GM10266 (cell line): ENCODE data around the gene CCDC73.

Experiments
- DNase-seq: peaks from one replicate; pipeline ENCODE4 v3.0.0; 2012; ENCODE audit errors: extremely low spot score
- CTCF ChIP-seq: IDR thresholded peaks from 2 replicates; pipeline ENCODE4 v1.5.1; 2012; ENCODE audit warnings: mild to moderate bottlenecking, low read depth; ENCODE audit not compliant: control insufficient read depth, insufficient read depth; ENCODE audit errors: missing control alignments

CCDC73 gene

GRCh38 chr11:32705309-32706033, 89.0 kb downstream of the CCDC73 start:
- no peak for DNase-seq
- TF ChIP-seq CTCF = no peak

GRCh38 chr11:32704775-32705174, 89.7 kb downstream of the CCDC73 start:
- DNase-seq = no peak
- TF ChIP-seq CTCF = no peak

DNA sequence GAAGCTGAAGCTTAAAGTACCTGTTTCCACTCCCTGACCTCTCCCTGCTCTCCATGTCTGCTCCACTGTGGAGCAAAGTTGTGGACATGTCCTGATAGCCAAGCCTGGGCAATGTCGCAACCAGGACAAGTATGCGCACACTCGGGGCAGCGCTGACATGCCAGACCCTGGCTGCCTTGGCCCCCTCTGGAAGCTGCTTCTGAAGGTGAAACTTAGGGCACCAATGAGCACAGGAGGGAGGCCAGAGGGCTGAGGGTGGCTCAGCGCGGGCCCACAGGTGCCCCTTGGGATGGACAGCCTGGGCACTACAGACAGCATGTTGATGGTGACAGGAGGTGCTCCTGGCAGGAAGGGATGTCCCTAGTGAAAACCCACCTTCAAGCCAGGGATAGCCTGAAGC, 90.2 kb downstream of the CCDC73 start:
- no peak for DNase-seq
- TF ChIP-seq CTCF = no peak

DNA sequence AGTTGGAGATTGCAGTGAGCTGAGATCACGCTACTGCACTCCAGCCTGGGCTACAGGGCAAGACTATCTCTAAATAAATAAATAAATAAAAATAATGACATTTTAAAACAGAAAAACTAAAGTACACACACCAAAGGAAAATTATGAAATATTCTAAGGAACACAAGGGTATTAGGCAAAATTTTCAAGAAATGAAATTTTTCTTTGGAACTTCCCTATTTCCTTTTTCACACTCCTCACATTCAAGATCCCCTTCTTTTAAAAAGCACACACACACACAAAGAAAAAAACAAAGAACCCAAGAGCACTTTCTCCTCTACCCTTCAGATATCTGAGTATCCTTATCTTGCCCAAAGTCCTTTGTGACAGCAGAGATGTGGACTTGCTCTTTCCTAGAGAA, 92.8 kb downstream of the CCDC73 start:
- no peak for DNase-seq
- TF ChIP-seq CTCF = no peak

DNA sequence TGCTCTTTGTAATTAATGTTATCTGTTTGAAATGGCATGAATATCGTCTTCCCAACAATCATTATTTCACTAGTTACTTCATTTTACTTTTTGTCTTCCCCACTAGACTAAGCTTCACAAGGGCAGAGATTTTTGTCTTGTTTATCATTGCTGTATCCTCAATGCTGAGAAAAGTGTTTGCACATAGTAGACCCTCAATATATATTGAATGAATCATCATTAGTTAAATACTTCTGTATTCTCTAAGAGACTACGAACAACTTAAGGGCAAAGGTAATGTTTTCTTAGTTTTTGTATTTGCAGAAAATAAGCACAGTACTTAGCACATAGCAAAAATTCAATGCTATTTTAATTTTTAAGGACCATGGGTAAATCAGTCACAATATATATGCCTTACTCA, 95.9 kb downstream of the CCDC73 start:
- DNase-seq = no peak

GRCh38 chr11:32671051-32671450, 123.4 kb downstream of the CCDC73 start:
- no peak for TF ChIP-seq CTCF
- DNase-seq = no peak

More for the DNA sequence above, 95.9 kb downstream of the CCDC73 start:
- no peak for TF ChIP-seq CTCF

GRCh38 chr11:32659672-32660071, 134.8 kb downstream of the CCDC73 start:
- DNase-seq = no peak
- TF ChIP-seq CTCF = no peak
